LoVo (cell line): Measurements from ENCODE around the gene COQ5.
A peak's percentile ranks its signal among the peaks of the same experiment; 100 is the strongest.
"Not testable (repeated sequence)": the region's sequence is repeated elsewhere in the genome, so short reads cannot be mapped to it uniquely, and the experiment has no call there.

Experiments
- DNase-seq: peaks from one replicate; pipeline ENCODE4 v3.0.0-alpha.2; 2016; ENCODE audit warnings: low spot score

Gene COQ5, protein sequence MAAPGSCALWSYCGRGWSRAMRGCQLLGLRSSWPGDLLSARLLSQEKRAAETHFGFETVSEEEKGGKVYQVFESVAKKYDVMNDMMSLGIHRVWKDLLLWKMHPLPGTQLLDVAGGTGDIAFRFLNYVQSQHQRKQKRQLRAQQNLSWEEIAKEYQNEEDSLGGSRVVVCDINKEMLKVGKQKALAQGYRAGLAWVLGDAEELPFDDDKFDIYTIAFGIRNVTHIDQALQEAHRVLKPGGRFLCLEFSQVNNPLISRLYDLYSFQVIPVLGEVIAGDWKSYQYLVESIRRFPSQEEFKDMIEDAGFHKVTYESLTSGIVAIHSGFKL

DNA sequence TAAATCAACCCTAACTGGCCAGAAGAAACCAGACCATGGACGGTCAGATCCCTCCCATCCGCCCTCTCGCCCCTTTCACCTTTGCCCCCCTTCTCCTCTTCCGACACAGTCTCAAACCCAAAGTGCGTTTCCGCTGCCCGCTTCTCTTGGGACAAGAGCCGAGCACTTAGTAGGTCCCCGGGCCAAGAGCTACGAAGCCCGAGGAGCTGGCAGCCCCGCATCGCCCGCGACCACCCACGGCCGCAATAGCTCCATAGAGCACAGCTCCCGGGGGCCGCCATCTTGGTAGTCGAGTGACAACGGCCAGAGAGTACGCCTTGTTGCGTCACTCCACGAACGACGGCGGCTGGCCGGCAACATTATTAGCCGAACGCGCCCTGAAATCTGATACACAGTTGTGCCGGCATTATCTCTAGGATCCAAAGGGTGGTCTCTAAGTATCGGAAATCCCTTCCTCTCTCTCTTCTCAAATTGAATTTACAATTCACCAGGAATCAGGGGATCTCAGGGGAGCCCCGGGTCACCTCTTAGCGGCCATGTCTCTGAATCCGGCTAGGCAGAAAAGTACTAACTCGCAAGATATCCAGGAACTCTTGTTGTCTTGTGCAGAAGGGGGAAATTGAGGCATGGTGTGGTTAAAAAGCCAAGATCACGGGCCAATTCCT lies at the start of gene COQ5:
COQ5 (minus strand) TSS at position 298 of the 665 bp plus-strand sequence; CDS start at position 281, 17 bp downstream.
- DNase-seq: peak; percentile 93

DNA sequence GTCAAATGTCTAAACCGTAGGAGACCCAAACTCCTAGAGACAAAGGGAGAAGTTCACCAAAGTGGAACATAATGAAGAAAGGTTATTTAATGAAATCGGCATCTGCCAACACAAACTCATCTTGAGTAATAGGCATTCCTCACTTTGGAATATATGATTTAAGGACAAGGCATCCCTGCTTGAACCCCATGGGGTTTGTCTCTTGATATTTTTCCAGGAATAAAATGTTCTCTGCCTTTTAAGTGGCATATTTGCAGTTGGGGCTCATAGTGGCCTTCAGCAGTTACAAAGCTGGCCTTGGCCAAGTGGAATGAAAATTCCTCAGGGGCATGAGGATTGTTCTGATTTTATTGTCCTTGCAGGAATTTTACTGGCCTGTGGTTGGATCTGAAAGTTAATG lies 45.1 kb upstream of the COQ5 start:
- no peak for DNase-seq

DNA sequence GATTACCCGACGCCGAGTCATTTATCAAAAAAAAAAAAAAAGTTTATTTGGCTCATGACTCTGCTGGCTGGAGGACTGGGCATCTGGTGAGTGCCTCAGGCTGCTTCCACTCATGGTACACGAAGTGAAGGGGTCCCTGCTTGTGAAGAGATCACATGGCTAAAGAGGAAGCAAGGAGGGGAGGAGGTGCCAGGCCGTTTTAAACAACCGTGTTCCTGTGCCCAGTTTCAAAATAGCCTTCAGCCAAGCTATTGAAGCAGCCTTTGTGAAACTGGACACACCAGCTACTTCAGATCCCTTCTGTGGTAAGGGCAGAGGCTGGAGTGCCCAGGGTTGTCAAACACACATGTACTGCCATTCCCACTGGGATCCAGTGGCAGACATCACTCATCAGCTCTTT lies 44.6 kb upstream of the COQ5 start:
- no peak for DNase-seq

DNA sequence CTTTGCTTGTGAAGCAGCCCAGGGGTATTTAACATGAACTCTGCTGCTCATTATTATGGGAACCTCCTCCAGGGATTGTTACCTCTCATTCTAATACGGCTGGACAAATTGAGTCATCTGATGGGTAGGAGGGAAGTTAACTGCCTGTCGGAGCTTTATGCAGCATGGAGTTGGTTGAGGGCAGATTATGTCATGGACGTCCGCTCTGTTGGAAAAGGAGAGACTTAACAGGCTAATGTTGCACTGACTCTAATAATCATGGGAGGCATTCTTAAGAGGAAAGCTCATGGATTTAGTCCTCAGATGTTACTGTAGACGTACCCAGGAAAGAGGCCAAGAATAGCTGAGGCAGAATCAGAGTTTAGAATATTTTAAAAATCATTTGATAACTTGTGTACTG lies 42.3 kb upstream of the COQ5 start:
- DNase-seq: no peak

DNA sequence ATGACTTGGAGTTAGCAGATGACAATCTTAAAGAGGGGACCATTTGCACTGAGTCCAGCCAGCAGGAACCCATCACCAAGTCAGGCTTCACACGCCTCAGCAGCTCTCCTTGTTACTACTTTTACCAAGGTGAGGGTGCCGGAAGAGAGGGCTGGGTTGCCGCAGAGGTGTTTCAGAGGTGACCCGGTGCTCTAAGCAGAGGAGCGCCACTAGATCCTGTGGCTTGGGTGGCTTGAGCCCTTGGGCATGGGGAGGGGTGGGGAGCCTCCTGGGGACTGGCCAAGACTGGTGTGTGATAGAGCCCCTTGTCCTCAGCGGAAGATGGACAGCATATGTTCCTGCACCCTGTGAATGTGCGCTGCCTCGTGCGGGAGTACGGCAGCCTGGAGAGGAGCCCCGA lies 34.5 kb upstream of the COQ5 start:
- no peak for DNase-seq

DNA sequence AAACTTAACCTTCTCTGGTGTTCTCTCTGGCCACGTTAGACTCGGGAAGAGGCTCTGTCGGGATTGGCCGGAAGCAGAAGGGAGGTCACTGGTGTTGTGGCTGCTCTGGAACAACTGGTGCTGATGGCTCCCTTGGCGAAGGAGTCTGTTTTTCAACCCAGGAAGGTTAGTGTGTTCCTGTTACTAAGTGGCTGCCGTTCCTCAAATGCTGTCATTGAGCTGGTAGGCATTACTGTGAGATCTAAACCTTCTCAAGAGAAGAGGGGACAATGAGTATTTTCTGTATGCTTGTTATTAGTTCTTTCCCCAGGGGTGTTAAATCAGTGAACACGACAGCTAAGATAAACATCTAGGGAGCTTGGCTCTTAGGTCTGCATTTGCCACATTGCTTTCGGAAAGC lies 33.9 kb upstream of the COQ5 start:
- no peak for DNase-seq

DNA sequence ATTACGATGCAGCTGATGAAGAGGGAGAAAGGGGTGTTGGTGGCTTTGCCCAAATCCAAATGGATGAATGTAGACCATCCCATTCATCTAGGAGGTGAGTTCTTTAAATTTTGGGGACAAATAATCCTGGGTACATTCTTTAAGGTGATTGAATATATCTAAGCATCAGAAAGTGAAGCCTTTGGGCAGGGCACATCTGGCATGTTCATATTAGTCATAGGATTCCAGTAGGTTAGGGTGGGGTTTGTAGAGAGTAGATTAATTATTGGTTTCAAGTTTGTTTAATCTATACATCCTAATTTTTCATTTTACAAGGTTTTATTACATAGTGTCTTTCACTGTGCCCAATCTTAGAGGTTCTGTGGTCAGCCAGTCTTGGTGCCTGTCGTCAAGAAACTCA lies 28.6 kb upstream of the COQ5 start:
- no peak for DNase-seq

DNA sequence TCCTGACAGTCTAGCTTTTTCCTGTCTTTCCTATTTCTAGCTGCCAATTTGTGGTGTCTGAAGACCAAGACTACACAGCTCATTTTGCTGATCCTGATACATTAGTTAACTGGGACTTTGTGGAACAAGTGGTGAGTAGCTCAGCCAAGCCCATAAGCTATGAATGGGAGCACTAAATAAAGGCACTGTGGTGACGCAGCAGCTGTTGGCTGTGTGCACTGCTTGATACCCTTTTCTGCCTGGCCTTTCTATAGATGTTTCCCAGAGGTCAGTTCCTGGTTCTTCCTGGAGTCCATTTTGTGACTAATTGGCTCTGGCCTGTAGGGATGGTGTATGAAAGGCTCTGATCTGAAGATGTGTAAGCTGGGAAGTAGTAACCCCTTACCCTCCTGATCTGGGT lies 25.7 kb upstream of the COQ5 start:
- DNase-seq: no peak

DNA sequence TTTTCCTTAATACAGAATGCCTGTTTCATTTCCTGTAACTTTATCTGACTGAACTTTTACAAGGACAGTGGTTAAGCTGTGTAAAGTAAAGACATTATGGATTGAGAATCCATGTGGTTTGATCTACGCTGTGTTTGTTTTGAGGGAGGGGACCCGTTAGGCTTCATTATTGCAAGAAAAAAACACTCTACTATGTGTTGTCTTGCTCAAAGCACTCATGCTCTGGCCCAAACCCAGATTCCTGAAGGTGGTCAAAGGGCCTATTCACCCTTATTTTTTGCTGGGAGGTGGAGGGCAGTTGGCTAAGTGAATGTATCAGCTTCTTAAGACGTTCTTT lies 17.1 kb upstream of the COQ5 start:
- DNase-seq: no peak

DNA sequence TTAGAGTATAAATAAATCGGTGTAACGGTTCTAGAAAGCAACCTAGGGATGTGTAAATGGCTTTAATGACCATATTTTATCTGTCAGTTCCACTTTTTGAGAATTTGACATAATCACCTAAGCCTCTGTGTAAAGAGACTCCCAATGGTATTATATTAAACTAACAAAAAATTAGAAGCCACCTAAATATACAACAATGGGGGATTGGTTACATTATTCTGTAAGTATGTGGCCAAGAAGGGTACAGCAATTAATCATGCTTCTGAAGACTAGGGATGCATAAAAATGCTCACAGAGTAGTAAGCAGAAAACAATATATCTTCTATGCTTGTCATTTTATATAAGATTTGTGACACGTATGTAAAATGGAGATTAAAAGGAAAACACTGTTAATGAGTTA lies 15.7 kb upstream of the COQ5 start:
- DNase-seq: no peak

DNA sequence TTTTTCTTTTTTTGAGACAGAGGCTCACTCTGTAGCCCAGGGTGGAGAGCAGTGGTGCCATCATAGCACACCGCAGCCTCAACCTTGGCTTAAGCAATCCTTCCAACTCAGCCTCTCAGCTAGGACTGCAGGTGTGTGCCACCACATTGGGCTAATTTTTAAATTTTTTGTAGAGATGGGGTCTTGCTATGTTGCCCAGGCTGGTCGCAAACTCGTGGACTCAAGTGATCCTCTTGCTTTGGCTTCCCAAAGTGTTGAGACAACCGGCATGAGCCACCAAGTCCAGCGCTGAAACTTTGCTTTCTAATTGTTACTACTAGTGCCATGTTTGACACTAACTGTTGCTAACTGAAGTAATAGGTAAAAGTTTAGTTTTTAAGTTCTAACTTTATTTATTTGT lies 13.2 kb upstream of the COQ5 start:
- DNase-seq: no peak

DNA sequence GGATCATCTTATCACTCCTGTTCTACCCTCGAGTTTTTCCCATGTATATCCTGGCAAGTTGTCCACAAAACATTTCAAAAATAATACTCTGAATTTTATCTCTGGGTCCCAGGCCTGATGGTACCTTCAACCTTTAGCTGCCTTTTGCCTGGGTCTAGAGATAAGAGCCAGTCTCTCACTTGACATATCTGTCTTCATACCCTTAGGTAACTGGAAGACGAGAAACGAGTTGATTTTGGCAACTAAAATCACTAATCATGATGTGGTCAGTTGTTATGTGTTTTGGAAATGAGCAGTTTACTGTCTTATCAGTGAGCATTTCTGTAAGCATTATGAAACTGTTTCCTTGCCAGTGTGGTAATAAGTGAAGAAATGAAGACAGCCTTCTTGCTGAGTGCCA lies 11.5 kb upstream of the COQ5 start:
- DNase-seq: no peak

DNA sequence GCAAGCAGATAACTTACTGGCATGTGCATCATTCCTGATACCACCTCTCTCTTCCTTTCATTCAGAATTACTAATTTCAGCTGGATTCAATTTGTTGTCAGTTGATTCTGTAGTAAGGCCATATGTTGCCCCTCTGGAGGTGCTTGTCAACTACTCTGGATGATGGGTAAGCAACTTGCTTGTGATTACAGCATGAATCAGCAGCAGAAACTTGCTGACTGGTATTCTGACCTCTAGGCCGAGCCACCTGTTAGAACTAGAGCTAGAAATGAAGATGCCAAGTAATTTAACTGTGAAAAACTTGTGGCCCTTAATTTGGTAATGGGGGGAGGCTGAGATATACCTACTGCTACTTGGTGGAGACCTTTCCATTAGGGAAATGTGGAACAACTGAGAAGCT lies 10.3 kb upstream of the COQ5 start:
- no peak for DNase-seq

DNA sequence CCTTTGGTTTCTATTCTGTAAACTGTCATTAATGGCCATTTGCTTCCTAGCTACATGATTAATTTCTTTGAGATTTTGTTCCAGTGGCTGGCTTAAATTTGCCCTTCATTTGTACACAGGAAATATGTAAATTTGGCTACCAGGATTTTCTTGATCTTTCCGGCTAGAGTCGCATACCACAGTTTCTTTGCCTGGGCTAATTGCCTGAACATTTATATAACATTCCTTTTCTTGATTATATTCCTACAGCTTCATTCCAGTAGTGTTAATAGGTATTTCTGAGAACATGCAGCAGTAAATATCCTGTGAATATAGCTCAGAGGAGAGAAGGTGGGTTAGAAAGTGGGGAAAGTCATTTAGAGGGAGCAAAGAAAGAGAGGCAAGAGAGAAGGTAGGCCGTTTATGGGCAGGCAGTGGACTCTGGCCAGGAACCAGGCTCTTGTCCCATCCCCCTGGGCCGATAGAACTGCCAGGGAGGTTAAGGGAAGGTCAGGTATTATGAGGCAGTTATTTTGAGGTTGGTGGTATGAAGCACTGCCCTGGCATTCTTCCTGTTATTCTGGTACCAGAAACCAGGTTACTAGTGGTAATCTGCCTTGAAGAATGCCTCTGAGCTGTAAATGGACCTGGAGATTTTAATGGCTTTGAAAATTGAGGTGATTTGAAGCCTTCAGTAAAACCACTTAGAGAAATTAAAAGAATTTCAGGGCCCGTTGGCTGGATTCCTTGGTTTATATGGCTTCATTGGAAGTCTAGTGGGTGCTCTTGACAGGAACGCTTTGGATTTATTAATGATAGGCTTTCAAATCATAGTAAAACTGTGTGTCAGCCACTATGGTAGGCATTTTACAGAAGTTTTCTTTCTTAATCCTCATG lies 9.6 kb upstream of the COQ5 start:
- DNase-seq: peak; percentile 47

DNA sequence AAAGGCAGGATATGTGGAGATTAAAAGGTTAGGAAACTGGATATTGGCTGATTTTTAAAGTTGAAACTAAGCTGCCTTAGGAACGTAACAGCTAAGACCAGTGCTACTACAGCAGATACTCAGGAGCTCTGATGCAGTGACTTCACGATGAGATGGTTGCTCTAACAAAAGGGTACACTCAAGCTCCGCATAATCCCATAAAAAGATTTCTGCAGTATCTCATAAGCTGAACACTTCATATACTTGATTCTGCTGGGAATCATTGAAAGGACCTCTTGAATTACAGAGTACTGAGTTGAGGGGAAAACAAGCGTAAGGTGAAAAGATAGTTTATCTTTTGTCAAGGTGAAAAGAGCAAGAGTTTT lies 8.9 kb upstream of the COQ5 start:
- DNase-seq: no peak

DNA sequence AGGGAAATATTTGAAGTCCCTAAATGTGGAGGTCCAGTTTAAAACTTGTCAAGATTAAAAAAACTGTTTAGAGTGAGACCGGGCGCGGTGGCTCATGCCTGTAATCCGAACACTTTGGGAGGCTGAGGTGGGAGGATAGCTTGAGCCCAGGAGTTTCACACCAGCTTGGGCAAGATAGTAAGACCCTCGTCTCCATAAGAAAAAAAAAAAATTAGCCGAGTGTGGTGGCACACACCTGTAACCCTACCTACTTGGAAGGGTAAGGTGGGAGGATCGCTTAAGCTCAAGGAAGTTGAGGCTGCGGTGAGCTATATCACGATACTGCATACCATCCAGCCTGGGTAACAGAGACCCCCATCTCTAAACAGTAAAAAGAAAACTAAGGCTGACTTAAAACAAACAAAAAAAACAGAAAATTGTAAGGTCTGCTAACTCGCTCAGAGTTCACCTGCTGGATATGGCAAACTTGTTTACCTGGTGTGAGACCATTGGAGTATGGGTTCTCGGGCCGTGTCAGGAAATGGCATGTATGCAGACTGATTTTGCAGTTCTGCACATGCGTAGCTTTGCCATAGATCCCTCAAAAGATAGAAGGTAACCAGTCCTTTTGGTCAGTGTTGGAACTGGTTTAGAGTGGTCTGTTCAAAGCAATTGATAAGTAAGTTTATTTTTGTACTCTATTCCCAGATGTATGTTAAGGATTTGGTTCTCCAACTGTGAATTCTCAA lies 7.3 kb upstream of the COQ5 start:
- DNase-seq: no peak

DNA sequence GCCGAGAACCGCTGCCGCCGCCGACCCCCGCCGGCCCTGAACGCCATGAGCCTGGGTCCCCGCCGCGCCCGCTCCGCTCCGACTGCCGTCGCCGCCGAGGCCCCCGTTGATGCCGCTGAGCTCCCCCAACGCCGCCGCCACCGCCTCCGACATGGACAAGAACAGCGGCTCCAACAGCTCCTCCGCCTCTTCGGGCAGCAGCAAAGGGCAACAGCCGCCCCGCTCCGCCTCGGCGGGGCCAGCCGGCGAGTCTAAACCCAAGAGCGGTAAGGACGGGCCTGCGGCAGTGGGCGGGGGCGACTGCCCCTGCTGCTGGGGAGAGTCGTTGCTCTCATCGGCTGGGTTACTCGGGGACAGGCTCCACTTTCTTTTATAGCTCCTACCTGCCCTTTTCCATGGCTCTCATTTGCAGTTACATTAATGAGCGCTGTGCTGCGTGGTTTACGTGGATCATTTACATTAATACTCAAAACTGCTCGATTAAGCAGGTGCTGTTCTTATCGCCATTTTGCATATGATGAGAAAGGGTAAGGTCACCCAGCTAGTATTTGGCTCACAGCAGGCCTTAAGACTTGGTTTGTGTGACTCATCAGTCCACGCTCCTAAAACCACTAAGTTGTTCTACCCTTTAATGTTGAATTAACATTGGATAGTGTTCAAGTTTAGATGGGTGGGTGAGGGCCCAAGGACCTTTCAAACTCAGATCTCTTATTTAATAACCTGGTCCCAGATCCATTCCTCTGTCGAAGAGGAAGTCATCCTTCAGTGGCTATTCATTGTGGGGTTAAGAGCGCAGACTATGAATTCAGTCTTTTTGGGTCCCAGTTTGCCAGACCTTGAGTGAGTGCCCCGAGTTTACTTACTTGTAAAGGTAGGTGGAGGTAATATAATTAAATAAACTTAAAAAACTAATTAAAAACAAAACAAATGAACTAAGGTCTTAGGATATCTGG lies 6.0 kb upstream of the COQ5 start:
- peak; percentile 82 for DNase-seq

DNA sequence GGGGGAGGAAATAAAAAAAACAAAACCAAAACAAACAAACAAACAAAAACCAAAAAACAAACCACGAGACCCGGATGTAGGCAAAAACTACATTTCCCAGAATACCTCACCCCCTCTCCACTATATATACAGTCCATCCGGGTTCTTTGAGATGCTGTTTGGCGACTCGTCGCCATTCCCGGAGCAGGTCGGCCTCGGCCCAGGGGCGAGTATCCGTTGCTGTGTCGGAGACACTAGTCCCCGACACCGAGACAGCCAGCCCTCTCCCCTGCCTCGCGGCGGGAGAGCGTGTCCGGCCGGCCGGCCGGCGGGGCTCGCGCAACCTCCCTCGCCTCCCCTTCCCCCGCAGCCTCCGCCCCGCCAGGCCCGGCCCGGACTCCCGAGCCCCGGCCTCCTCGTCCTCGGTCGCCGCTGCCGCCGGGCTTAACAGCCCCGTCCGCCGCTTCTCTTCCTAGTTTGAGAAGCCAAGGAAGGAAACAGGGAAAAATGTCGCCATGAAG lies 5.3 kb upstream of the COQ5 start, which contains the start of gene RNF10:
RNF10 (plus strand) TSS at position 154 of the 500 bp plus-strand sequence. CDS start 456 bp downstream, outside the sequence.
- DNase-seq: peak; percentile 93

DNA sequence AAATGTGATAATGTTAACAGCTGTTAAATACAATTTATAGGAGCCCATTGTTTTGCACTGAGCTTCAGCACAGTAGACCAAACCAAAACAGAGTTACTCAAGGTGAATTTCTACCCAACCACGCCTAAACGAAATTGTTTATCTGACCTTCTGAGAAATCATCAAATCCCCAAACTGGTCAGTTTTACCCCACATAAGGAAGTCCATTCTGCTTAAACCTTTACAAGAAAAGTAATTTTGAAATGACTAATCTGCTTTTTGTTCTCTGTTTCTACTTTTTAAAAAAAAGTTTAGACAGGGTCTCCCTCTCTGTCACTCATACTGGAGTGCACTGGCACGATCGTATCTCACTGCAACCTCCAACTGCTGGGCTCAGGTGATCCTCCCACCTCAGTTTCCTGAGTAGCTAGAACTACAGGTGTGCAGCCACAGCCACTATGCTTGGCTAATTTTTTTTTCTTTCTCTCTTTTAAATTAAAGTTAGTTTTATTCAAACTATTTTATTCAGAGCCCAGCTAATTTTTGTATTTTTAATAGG lies 3.8 kb upstream of the COQ5 start:
- DNase-seq: no peak

DNA sequence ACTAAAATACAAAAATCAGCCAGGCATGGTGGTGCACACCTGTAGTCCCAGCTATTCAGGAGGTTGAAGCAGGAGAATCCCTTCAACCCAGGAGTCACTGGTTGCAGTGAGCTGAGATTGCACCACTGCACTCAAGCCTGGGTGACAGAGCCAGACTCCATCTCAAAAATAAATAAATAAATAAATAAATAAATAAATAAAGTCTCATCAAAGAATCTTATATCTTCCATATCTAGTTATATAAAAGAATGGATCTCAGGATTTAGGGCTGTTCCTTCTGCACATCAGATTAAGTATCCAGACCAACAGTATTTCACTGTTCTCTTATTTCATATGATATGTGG lies 1.4 kb upstream of the COQ5 start:
- DNase-seq: not testable (repeated sequence)
